ENCODE measurements around the gene INTS14.
"Not testable (repeated sequence)": the region's sequence is repeated elsewhere in the genome, so short reads cannot be mapped to it uniquely, and the experiment has no call there.

The INTS14 gene

GRCh38 chr15:65577129-65577996 lies 33.6 kb downstream of the INTS14 start:
- no peak for DNase-seq

- no peak for DNase-seq
Observed at GRCh38 chr15:65576664-65577063, 34.3 kb downstream of the INTS14 start.

- DNase-seq: no peak
Observed at GRCh38 chr15:65571971-65572370, 39.0 kb downstream of the INTS14 start.

- DNase-seq: no peak
Observed at GRCh38 chr15:65569728-65570127, 41.2 kb downstream of the INTS14 start.

- DNase-seq: no peak
Observed at GRCh38 chr15:65561934-65562333, 49.0 kb downstream of the INTS14 start.

- no peak for DNase-seq
Observed at GRCh38 chr15:65559941-65560340, 51.0 kb downstream of the INTS14 start.

GRCh38 chr15:65558997-65559760 lies 51.8 kb downstream of the INTS14 start:
- DNase-seq: no peak

- DNase-seq: no peak
Observed at GRCh38 chr15:65558336-65558735, 52.6 kb downstream of the INTS14 start.

- DNase-seq: no peak
Observed at GRCh38 chr15:65556622-65557021, 54.3 kb downstream of the INTS14 start.

- no peak for DNase-seq
Observed at GRCh38 chr15:65553691-65554090, 57.2 kb downstream of the INTS14 start.

- not testable (repeated sequence) for DNase-seq
Observed at GRCh38 chr15:65552851-65553250, 58.1 kb downstream of the INTS14 start.

- no peak for DNase-seq
Observed at GRCh38 chr15:65551183-65551582, 59.7 kb downstream of the INTS14 start.

GRCh38 chr15:65550681-65551098 lies 60.2 kb downstream of the INTS14 start:
- no peak for DNase-seq

- not testable (repeated sequence) for DNase-seq
Observed at GRCh38 chr15:65549288-65549687, 61.6 kb downstream of the INTS14 start.

- DNase-seq: no peak
Observed at GRCh38 chr15:65547841-65548240, 63.1 kb downstream of the INTS14 start.

- no peak for DNase-seq
Observed at GRCh38 chr15:65541231-65541820, 69.6 kb downstream of the INTS14 start.

GRCh38 chr15:65540314-65540713 lies 70.6 kb downstream of the INTS14 start:
- no peak for DNase-seq

GRCh38 chr15:65535192-65535591 lies 75.7 kb downstream of the INTS14 start:
- DNase-seq: no peak

- DNase-seq: no peak
Observed at GRCh38 chr15:65533057-65533756, 77.7 kb downstream of the INTS14 start.

- DNase-seq: no peak
Observed at GRCh38 chr15:65532738-65533051, 78.2 kb downstream of the INTS14 start.

- peak; percentile 77 for DNase-seq
Observed at GRCh38 chr15:65530318-65531111, 80.4 kb downstream of the INTS14 start, which contains the start of gene HACD3. HACD3 (plus strand) TSS chr15:65530463; CDS start chr15:65530632, 169 bp downstream.

- no peak for DNase-seq
Observed at GRCh38 chr15:65529762-65530317, 81.1 kb downstream of the INTS14 start.

Measured in NCI-H526 treated with DMSO at 0.1 percent for 48 hours (cell line).